ENCODE data around the gene BCKDHB.

The BCKDHB gene

GRCh38 chr6:80363501-80364122, 257.1 kb downstream of the BCKDHB start:
- no peak overlapping the region for H3K4me3 ChIP-seq (ENCODE audit: low read depth, low read length)
- no peak for TF ChIP-seq CTCF (IDR thresholded peaks at IDR 0.05; ENCODE audit: borderline replicate concordance, insufficient read depth, low read depth, low read length)

DNA sequence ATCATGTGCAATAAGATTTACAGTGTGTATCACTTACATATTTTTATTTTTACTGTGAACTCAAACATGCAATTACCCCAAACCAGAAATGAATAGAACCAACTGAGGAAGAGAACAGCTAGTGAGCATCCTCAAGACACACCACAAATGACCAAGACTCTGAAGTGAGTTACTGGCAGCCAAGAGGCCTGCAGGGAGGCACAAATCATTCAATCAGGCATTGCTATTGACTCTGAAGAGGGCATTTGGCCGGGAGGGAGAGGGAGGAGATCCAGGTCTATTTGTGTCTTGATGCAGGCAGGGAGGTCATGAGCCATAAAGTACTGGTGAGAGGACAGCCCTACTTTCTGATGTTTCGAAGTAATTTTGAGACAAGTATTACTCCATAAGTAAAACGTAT, 257.7 kb downstream of the BCKDHB start:
- TF ChIP-seq CTCF (IDR thresholded peaks at IDR 0.05; ENCODE audit: borderline replicate concordance, insufficient read depth, low read depth, low read length) = no peak
- no peak overlapping the region for H3K4me3 ChIP-seq (ENCODE audit: low read depth, low read length)

DNA sequence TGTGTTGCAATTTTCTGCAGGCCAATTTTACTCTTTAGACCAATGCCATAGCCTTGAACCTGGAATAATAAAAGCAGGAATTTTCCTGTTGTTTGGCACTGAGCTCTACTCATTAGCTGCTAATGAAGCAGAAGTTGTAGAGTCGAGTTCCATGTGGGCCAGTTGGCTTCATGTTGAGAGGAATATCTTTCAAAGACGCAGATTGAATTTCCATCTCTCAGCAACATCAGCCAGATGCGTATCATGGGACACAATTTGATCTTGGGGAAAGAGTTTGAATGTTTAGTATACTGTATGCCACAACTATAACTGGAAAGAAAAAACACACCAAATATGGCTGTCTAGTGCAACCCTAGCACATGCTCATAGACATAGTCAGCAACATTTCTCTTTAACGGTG, 259.6 kb downstream of the BCKDHB start:
- H3K4me3 ChIP-seq (ENCODE audit: low read depth, low read length) = no peak overlapping the region
- no peak for TF ChIP-seq CTCF (IDR thresholded peaks at IDR 0.05; ENCODE audit: borderline replicate concordance, insufficient read depth, low read depth, low read length)

- TF ChIP-seq CTCF (IDR thresholded peaks at IDR 0.05; ENCODE audit: borderline replicate concordance, insufficient read depth, low read depth, low read length) = no peak
Measured at GRCh38 chr6:80366714-80367113, 260.2 kb downstream of the BCKDHB start.

GRCh38 chr6:80376411-80376810, 269.9 kb downstream of the BCKDHB start:
- no peak for TF ChIP-seq CTCF (IDR thresholded peaks at IDR 0.05; ENCODE audit: borderline replicate concordance, insufficient read depth, low read depth, low read length)
- H3K4me3 ChIP-seq (ENCODE audit: low read depth, low read length) = no peak overlapping the region

More at GRCh38 chr6:80366714-80367113, 260.2 kb downstream of the BCKDHB start:
- H3K4me3 ChIP-seq (ENCODE audit: low read depth, low read length) = no peak overlapping the region

GRCh38 chr6:80380566-80380965, 274.1 kb downstream of the BCKDHB start:
- H3K4me3 ChIP-seq (ENCODE audit: low read depth, low read length) = no peak overlapping the region
- no peak for TF ChIP-seq CTCF (IDR thresholded peaks at IDR 0.05; ENCODE audit: borderline replicate concordance, insufficient read depth, low read depth, low read length)

DNA sequence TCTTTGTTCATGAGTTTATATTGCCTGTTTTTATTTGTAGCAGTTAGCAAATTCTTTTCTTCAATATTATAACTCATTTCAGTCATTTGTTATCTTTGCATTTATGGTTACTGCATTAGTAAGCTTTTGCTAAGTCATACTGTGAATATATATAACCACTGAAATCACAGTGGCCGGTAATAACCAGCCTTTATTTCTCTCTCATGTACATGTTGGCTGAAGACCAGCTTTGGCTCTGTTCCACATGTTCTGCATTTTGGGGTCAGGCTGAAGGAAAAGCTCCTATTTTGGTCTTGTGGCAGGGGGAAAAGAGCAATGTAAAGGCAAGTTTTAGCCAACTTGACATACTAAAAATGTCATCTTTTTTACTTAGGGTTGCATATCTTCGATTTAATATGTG, 276.3 kb downstream of the BCKDHB start:
- TF ChIP-seq CTCF (IDR thresholded peaks at IDR 0.05; ENCODE audit: borderline replicate concordance, insufficient read depth, low read depth, low read length) = no peak
- no peak overlapping the region for H3K4me3 ChIP-seq (ENCODE audit: low read depth, low read length)

Measured in GM12875 (cell line).